Keratinocyte (primary cell): ENCODE data around the gene SLC39A13. TPM values are rescaled to one million over a fixed set of nuclear protein-coding genes. Genes with fewer than 3 reads are reported as not detected.
A peak's percentile ranks its signal among the peaks of the same experiment; 100 is the strongest.

Source experiments
- DNase-seq: peaks from one replicate; pipeline ENCODE4 v3.0.0-alpha.2; 2011; ENCODE audit warnings: low read depth, missing footprints, low spot score
- FAIRE-seq: peaks from 2 replicates; lab custom pipeline; 2011; peaks lifted over from hg19 to GRCh38; lab: Jason Lieb, UNC
- H2AFZ ChIP-seq: 2 replicates; pipeline ENCODE4 v1.6.0; 2012; ENCODE audit warnings: low read length, control low read depth, inconsistent platforms; ENCODE audit not compliant: control insufficient read depth
- H3K27ac ChIP-seq: 2 replicates; pipeline ENCODE4 v1.5.1; 2011; ENCODE audit warnings: low read length; ENCODE audit not compliant: control insufficient read depth, insufficient read depth
- H3K27me3 ChIP-seq: 3 replicates; pipeline ENCODE4 v1.6.0; 2011; ENCODE audit warnings: low read length; ENCODE audit not compliant: control insufficient read depth, insufficient read depth; ENCODE audit errors: extremely low read depth
- H3K36me3 ChIP-seq, 2 experiments: 2 replicates in 1 of 2; 3 replicates in 1 of 2; pipeline ENCODE4 v1.5.1; 2011; ENCODE audit warnings: low read length in 2 of 2, mild to moderate bottlenecking in 1 of 2; ENCODE audit not compliant: control insufficient read depth in 2 of 2, insufficient read depth in 2 of 2; ENCODE audit errors: extremely low read depth in 1 of 2
- H3K4me1 ChIP-seq: 3 replicates; pipeline ENCODE4 v1.5.1; 2011; ENCODE audit warnings: low read length; ENCODE audit not compliant: control insufficient read depth, insufficient read depth; ENCODE audit errors: extremely low read depth
- H3K4me2 ChIP-seq: 3 replicates; pipeline ENCODE4 v1.6.0; 2011; ENCODE audit warnings: low read depth, low read length; ENCODE audit not compliant: control insufficient read depth, insufficient read depth; ENCODE audit errors: extremely low read depth
- H3K4me3 ChIP-seq, 3 experiments: fragments of 200-600 bp in 1 of 3; sonication (generic) in 1 of 3; 2 replicates in 2 of 3; 3 replicates in 1 of 3; pipeline ENCODE4 v1.5.1; 2011 to 2016; ENCODE audit warnings: low read length in 3 of 3, mild to moderate bottlenecking in 3 of 3, control low read depth in 2 of 3, inconsistent platforms in 1 of 3, low read depth in 1 of 3, mixed read lengths in 1 of 3, mixed run types in 1 of 3, moderate library complexity in 1 of 3; ENCODE audit not compliant: control insufficient read depth in 2 of 3, insufficient read depth in 2 of 3; ENCODE audit errors: extremely low read depth in 1 of 3
- H3K79me2 ChIP-seq: 2 replicates; pipeline ENCODE4 v1.6.0; 2012; ENCODE audit warnings: low read length; ENCODE audit not compliant: control insufficient read depth, insufficient read depth
- H3K9ac ChIP-seq: 3 replicates; pipeline ENCODE4 v1.6.0; 2011; ENCODE audit warnings: low read length; ENCODE audit not compliant: control insufficient read depth, insufficient read depth; ENCODE audit errors: extremely low read depth
- H3K9me1 ChIP-seq: 3 replicates; pipeline ENCODE4 v1.6.0; 2011; ENCODE audit warnings: low read length; ENCODE audit not compliant: control insufficient read depth, insufficient read depth; ENCODE audit errors: extremely low read depth
- H3K9me3 ChIP-seq: 2 replicates; pipeline ENCODE4 v1.5.1; 2012; ENCODE audit warnings: low read depth, low read length; ENCODE audit not compliant: control insufficient read depth
- H4K20me1 ChIP-seq: 3 replicates; pipeline ENCODE4 v1.6.0; 2011; ENCODE audit warnings: low read length; ENCODE audit not compliant: control insufficient read depth, insufficient read depth; ENCODE audit errors: extremely low read depth
- CTCF ChIP-seq, 3 experiments: IDR thresholded peaks in 1 of 3; conservative IDR thresholded peaks in 1 of 3; optimal IDR thresholded peaks in 1 of 3; 2 replicates in 2 of 3; 3 replicates in 1 of 3; pipeline versions ENCODE3 to v1.5.1; 2011; ENCODE audit warnings: low read length in 3 of 3, mild to moderate bottlenecking in 3 of 3, moderate library complexity in 2 of 3, control low read depth in 1 of 3, inconsistent platforms in 1 of 3; ENCODE audit not compliant: insufficient read depth in 2 of 3; ENCODE audit errors: extremely low read depth in 1 of 3
- EZH2 ChIP-seq: IDR thresholded peaks from one replicate; pipeline ENCODE4 v1.6.1; 2012; ENCODE audit warnings: inconsistent platforms, mild to moderate bottlenecking, low read length, moderate library complexity
- dilution Hi-C: fragments of 300-500 bp; cut with MboI; formaldehyde crosslinking; loops from one replicate; pipeline ENCODE4 v1.7.0; 2020; ENCODE audit warnings: low sequenced_read_pairs; ENCODE audit not compliant: extremely low pct_ligation_motif_present
- polyA plus RNA-seq, 5 experiments: library from polyadenylated mRNA; depleted of rRNA in 3 of 5; stranded (reverse) in 3 of 5; stranded (forward) in 1 of 5; unstranded in 1 of 5; fragments of >200 nt; gene quantifications; 1 replicate in 1 of 5; 2 replicates in 3 of 5; 3 replicates in 1 of 5; pipeline versions ENCODE4 v1.2.1 to v1.2.3, GENCODE V29; 2011 to 2012; ENCODE audit warnings: missing spikeins in 2 of 5, low read depth in 1 of 5, low replicate concordance in 1 of 5

The SLC39A13 gene
- polyA plus RNA-seq, 1 donor (not counting 4 experiments of a cell fraction or from before 2014, with no cell fraction given) = 35.3 TPM

GRCh38 chr11:47373876-47374719, 34.3 kb upstream of the SLC39A13 start:
- Histone ChIP-seq H3K9ac (no peak overlapping the region), H3K27me3 (no peaks in the 10 kb centered on the region), H4K20me1 (no peaks in the 10 kb centered on the region), H3K79me2 (no peaks in the 10 kb centered on the region), H3K36me3 (no peaks in the 10 kb centered on the region), H3K9me1 (no peaks in the 10 kb centered on the region), H3K4me3 (no peak overlapping the region), H3K9me3 (no peaks in the 10 kb centered on the region), H3K27ac (no peak overlapping the region), H2AFZ (no peak overlapping the region), H3K4me1 (peaks cover 6% of the 10 kb centered on the region), H3K4me2 (no peak overlapping the region)
- peak; percentile 92 to 97 (median 94) for TF ChIP-seq CTCF (optimal IDR thresholded peaks at IDR 0.05 in 1 of 3, IDR thresholded peaks at IDR 0.05 in 1 of 3, conservative IDR thresholded peaks at IDR 0.05 in 1 of 3; ENCODE audit: extremely low read depth in 1 of 3, insufficient read depth in 2 of 3, low read length in 3 of 3)
- TF ChIP-seq EZH2 = no peak
- FAIRE-seq = no peak
- no peak for DNase-seq
- dilution Hi-C loops = no loop called here

DNA sequence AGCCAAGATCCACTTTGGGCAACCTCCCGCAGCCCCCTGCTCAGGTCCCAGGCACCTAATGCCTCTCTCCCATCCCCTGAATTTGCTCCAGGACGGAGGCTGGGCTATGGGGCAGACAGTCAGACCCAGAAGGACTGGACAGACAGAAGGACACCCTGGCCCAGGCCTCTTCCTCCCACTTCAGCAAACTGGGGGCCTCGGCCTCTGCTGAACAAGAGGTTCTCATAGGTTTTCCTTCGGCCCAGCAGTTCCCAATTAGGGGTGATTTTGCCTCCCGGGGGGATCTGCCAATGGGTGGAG, 33.7 kb upstream of the SLC39A13 start:
- Histone ChIP-seq H3K9me3 (no peaks in the 10 kb centered on the region), H3K4me1 (peaks cover 6% of the 10 kb centered on the region), H3K36me3 (no peaks in the 10 kb centered on the region), H3K9ac (no peak overlapping the region), H3K4me3 (no peak overlapping the region), H4K20me1 (no peaks in the 10 kb centered on the region), H3K79me2 (no peaks in the 10 kb centered on the region), H3K9me1 (no peaks in the 10 kb centered on the region), H3K4me2 (no peak overlapping the region), H3K27me3 (no peaks in the 10 kb centered on the region), H3K27ac (no peak overlapping the region), H2AFZ (no peak overlapping the region)
- TF ChIP-seq CTCF (optimal IDR thresholded peaks at IDR 0.05 in 1 of 3, IDR thresholded peaks at IDR 0.05 in 1 of 3, conservative IDR thresholded peaks at IDR 0.05 in 1 of 3; ENCODE audit: extremely low read depth in 1 of 3, insufficient read depth in 2 of 3, low read length in 3 of 3) = no peak
- no peak for FAIRE-seq
- no peak for DNase-seq
- dilution Hi-C loops = no loop called here
